Astrocyte (in vitro differentiated cells and primary cell): Measurements from ENCODE around the gene TRERF1.

Experiments used
- EZH2 ChIP-seq: IDR thresholded peaks from 2 replicates; pipeline ENCODE4 v1.6.1; 2012; ENCODE audit warnings: mild to moderate bottlenecking, low read length, inconsistent platforms; ENCODE audit not compliant: insufficient read depth
- TF ChIP-seq, protein P1 (sequence below): IDR thresholded peaks from 2 replicates; pipeline ENCODE4 v1.5.1; 2011; ENCODE audit warnings: low read depth, mild to moderate bottlenecking, inconsistent platforms, low read length, moderate library complexity; ENCODE audit not compliant: insufficient read depth

- TF ChIP-seq, protein P1, sequence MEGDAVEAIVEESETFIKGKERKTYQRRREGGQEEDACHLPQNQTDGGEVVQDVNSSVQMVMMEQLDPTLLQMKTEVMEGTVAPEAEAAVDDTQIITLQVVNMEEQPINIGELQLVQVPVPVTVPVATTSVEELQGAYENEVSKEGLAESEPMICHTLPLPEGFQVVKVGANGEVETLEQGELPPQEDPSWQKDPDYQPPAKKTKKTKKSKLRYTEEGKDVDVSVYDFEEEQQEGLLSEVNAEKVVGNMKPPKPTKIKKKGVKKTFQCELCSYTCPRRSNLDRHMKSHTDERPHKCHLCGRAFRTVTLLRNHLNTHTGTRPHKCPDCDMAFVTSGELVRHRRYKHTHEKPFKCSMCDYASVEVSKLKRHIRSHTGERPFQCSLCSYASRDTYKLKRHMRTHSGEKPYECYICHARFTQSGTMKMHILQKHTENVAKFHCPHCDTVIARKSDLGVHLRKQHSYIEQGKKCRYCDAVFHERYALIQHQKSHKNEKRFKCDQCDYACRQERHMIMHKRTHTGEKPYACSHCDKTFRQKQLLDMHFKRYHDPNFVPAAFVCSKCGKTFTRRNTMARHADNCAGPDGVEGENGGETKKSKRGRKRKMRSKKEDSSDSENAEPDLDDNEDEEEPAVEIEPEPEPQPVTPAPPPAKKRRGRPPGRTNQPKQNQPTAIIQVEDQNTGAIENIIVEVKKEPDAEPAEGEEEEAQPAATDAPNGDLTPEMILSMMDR: no peak
- no peak for TF ChIP-seq EZH2
Measured at GRCh38 chr6:42391441-42391840, 60.3 kb downstream of the TRERF1 start.
